IPS-18c (cell line): ENCODE measurements around the gene SUPT5H.

ENCODE experiments used
- H3K4me3 ChIP-seq: 2 replicates; pipeline ENCODE4 v1.7.0; 2013; ENCODE audit warnings: low read depth, mild to moderate bottlenecking, low read length, moderate library complexity; ENCODE audit not compliant: insufficient read depth
- H3K9me3 ChIP-seq: one replicate; pipeline ENCODE4 v1.6.1; 2013; ENCODE audit warnings: mild to moderate bottlenecking, low read length, moderate library complexity; ENCODE audit not compliant: control insufficient read depth, insufficient read depth

Gene SUPT5H

GRCh38 chr19:39417463-39418181, 27.8 kb upstream of the SUPT5H start:
- H3K9me3 ChIP-seq, result no peaks in the 10 kb centered on the region
- no peak overlapping the region for H3K4me3 ChIP-seq

GRCh38 chr19:39419003-39419402, 26.4 kb upstream of the SUPT5H start:
- Histone ChIP-seq H3K4me3 (no peak overlapping the region), H3K9me3 (no peaks in the 10 kb centered on the region)

- no peak overlapping the region for H3K4me3 ChIP-seq
- H3K9me3 ChIP-seq, result no peaks in the 10 kb centered on the region
Measured at GRCh38 chr19:39420769-39421168, 24.6 kb upstream of the SUPT5H start.

- no peaks in the 10 kb centered on the region for H3K9me3 ChIP-seq
- H3K4me3 ChIP-seq, result no peak overlapping the region
Measured at GRCh38 chr19:39422020-39422419, 23.4 kb upstream of the SUPT5H start.

- H3K4me3 ChIP-seq, result no peak overlapping the region
- no peaks in the 10 kb centered on the region for H3K9me3 ChIP-seq
Measured at GRCh38 chr19:39423258-39424086, 21.9 kb upstream of the SUPT5H start.

- Histone ChIP-seq H3K9me3 (no peaks in the 10 kb centered on the region), H3K4me3 (no peak overlapping the region)
Measured at GRCh38 chr19:39424934-39425333, 20.4 kb upstream of the SUPT5H start.

GRCh38 chr19:39425744-39426143, 19.6 kb upstream of the SUPT5H start:
- Histone ChIP-seq H3K9me3 (no peaks in the 10 kb centered on the region), H3K4me3 (no peak overlapping the region)

- no peaks in the 10 kb centered on the region for H3K9me3 ChIP-seq
- no peak overlapping the region for H3K4me3 ChIP-seq
Measured at GRCh38 chr19:39426170-39426569, 19.2 kb upstream of the SUPT5H start.

- 0 out of 2 replicates have a peak overlapping the region, but pooled peaks have one; percentile 9 for H3K4me3 ChIP-seq
- no peaks in the 10 kb centered on the region for H3K9me3 ChIP-seq
Measured at GRCh38 chr19:39427707-39428106, 17.7 kb upstream of the SUPT5H start.

GRCh38 chr19:39428283-39429112, 16.9 kb upstream of the SUPT5H start:
- Histone ChIP-seq H3K9me3 (no peaks in the 10 kb centered on the region), H3K4me3 (peak overlapping the region; percentile 34)

- no peaks in the 10 kb centered on the region for H3K9me3 ChIP-seq
Measured at GRCh38 chr19:39430675-39431593, 14.4 kb upstream of the SUPT5H start.

GRCh38 chr19:39432677-39433025, 12.7 kb upstream of the SUPT5H start:
- H3K4me3 ChIP-seq, result no peak overlapping the region
- H3K9me3 ChIP-seq, result no peaks in the 10 kb centered on the region

More at GRCh38 chr19:39430675-39431593, 14.4 kb upstream of the SUPT5H start:
- no peak overlapping the region for H3K4me3 ChIP-seq

GRCh38 chr19:39433480-39434079, 11.8 kb upstream of the SUPT5H start:
- Histone ChIP-seq H3K9me3 (no peaks in the 10 kb centered on the region), H3K4me3 (no peak overlapping the region)

- Histone ChIP-seq H3K4me3 (peak overlapping the region; percentile 95), H3K9me3 (no peaks in the 10 kb centered on the region)
Measured at GRCh38 chr19:39434123-39435076, 11.0 kb upstream of the SUPT5H start.

- Histone ChIP-seq H3K4me3 (peak within 1 kb of the TSS; percentile 95), H3K9me3 (no peaks in the 10 kb centered on the region)
Measured at GRCh38 chr19:39435499-39436349, 9.7 kb upstream of the SUPT5H start, which contains the start of gene RPS16. TSS of gene RPS16 (minus strand) at chr19:39435949. CDS start at chr19:39435895, 54 bp downstream.
